ENCODE measurements around the gene BBX.

Gene BBX

DNA sequence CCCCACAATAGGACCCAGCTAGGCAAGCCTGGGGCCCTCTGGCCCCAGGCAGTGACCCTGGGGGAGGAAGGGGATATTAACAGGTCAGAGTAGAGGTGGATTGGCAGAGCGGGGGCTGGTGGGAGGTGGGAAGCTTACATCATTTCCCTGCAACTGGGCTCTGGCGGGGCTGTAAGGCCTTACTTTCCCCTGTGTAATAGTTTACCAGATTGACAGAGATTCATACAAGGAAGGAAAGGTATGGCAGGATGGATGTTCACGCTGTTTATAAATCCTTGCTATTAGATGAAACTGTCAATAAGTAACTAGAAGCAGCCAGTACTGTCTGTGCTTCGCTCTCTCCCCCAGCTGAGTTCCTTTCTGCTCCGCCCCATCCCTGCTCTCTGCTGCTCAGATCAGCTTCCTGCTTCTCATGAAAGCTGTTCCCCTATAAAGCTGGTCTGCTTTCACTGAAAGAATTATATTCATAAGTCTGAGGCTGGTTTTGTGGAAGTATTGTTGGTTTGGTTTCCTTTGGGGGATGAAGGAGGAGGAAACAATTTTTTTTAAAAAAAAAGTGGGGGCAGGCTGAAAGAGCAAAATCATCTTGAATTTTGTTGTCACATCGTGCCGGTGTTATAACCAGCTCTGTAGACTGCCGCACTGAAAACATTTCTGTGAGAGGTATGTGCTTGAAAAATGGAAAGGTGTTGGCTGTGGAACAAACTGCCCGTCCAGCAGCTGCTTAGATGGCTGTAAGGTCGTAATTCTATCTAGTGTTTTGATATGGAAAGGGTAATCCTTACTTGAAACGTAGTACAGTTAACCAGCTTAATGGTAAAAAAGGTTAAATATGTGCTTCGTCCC, 76.4 kb downstream of the BBX start:
- DNase-seq (ENCODE audit: low read depth in 2 of 2) = peak; percentile 14 to 26

- no peak for DNase-seq (ENCODE audit: low read depth in 2 of 2)
Measured at GRCh38 chr3:107599772-107600145, 77.0 kb downstream of the BBX start.

GRCh38 chr3:107600780-107601179, 78.0 kb downstream of the BBX start:
- DNase-seq (ENCODE audit: low read depth in 2 of 2) = no peak

- no peak for DNase-seq (ENCODE audit: low read depth in 2 of 2)
Measured at GRCh38 chr3:107604057-107604822, 81.5 kb downstream of the BBX start.

- DNase-seq (ENCODE audit: low read depth in 2 of 2) = no peak
Measured at GRCh38 chr3:107611775-107612469, 89.2 kb downstream of the BBX start.

GRCh38 chr3:107612664-107613084, 89.9 kb downstream of the BBX start:
- no peak for DNase-seq (ENCODE audit: low read depth in 2 of 2)

DNA sequence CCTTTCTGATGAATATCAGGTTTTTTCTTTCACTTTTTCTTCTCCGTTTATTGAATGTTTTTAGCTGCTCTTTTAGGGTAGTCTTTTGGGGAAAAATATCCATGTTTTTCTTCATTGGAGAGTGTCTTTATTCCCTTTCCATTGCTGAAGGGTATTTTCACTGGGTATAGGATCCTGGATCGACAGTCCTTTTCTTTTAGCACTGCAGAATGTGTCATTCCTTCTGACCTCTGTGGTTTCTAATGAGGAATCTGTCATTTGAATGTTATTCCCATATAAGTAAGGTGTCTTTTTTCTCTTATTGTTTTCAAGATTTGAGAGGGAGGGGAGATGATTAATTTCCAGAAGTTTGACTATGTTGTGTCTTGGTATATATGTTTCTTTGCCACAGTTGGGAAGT, 96.8 kb downstream of the BBX start:
- no peak for DNase-seq (ENCODE audit: low read depth in 2 of 2)

GRCh38 chr3:107620534-107620933, 97.8 kb downstream of the BBX start:
- DNase-seq (ENCODE audit: low read depth in 2 of 2) = no peak

GRCh38 chr3:107621465-107621864, 98.7 kb downstream of the BBX start:
- no peak for DNase-seq (ENCODE audit: low read depth in 2 of 2)

- DNase-seq (ENCODE audit: low read depth in 2 of 2) = no peak
Measured at GRCh38 chr3:107627962-107628542, 105.3 kb downstream of the BBX start.

DNA sequence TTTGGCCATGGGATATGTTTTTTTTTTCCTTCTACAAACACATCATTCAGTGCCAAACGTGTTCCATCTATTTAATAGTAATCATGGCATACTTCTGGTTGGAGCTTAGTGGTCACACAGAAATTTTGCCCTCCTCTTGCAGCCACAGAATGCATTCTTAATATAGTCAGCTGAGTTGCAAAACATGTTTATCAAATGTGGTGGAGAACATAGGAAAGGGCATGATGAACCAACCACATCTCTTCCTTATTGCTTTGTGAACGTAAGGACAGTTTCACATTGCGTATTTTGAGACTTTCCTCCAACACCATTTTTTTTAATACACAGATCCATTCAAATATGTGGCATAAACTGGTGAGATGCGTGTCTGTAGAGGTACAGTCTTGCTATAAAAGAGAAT, 106.8 kb downstream of the BBX start:
- no peak for DNase-seq (ENCODE audit: low read depth in 2 of 2)

DNA sequence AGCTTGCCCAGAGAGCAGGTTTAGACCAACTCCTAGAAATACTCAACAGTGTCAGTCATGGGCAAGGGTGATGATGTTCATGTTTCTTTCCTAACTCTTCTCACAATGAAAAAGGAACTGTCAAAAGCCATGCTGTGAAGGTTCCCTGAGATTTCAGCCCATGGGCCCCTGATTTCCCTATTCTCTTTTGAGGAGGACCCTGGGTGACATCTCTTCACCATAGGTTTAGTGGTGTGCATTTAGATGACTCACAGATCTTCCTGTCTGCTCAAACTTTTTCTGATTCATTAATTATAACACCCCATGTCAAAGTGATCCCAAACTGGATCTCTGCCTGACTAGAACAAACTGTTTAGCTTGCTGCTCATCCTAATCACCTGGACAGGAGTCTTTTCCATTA, 108.0 kb downstream of the BBX start:
- no peak for DNase-seq (ENCODE audit: low read depth in 2 of 2)

DNA sequence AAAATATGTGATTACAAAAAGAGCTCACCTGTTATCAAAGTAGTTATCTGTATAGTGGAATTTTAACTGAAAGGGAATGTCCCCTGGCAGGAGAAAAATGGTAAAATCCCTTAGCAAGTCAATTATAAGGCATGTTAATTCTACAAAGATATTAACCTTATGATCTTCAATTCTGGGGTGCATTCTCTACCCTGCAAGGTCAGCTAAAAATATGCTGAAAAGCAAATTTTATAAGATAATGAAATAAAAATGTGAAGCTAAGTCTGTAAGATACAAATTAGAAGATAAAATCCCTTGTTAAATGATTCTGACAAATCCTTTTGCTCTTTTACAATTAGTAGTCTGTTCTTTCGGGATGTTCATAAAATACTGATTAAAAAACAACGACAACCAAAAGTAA, 109.8 kb downstream of the BBX start:
- DNase-seq (ENCODE audit: low read depth in 2 of 2) = no peak

DNA sequence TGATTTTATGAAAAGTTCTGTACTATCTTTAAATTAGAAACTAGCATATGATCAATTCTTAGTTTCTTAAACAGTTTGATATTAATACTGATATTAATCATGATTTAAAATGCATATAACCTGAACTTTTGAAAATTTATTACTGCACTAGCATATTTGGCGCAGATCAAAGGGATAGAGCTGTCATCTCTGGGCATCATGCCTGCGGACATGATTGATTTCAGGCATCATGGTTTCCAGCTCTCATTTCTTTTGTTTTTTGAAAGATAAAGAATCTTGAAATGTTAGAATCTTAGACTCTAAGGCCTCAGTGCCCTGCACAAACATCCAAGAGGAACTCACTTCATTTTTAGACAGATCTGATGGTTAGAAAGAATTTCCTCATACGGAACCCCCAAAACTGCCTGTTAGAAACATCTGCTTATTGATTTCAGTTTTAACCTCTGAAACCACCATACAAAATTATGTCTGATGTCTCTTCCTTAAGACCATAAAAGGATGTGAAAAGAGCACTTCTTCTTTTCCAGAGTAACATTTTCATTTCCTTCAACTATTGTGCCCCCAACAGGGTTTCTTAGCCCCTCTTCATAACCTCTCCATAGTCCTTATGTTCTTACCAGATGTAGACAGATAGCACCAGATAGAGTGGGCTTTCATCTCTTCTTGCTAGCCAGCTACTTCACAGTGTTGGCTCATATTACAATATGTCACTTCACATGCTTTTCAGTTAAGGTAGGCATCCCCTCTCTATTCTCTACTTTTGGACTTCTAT, 110.8 kb downstream of the BBX start:
- no peak for DNase-seq (ENCODE audit: low read depth in 2 of 2)

- no peak for DNase-seq (ENCODE audit: low read depth in 2 of 2)
Measured at GRCh38 chr3:107634099-107634489, 111.3 kb downstream of the BBX start.

GRCh38 chr3:107637416-107638183, 114.8 kb downstream of the BBX start:
- no peak for DNase-seq (ENCODE audit: low read depth in 2 of 2)

- DNase-seq (ENCODE audit: low read depth in 2 of 2) = no peak
Measured at GRCh38 chr3:107641572-107642307, 119.0 kb downstream of the BBX start.

DNA sequence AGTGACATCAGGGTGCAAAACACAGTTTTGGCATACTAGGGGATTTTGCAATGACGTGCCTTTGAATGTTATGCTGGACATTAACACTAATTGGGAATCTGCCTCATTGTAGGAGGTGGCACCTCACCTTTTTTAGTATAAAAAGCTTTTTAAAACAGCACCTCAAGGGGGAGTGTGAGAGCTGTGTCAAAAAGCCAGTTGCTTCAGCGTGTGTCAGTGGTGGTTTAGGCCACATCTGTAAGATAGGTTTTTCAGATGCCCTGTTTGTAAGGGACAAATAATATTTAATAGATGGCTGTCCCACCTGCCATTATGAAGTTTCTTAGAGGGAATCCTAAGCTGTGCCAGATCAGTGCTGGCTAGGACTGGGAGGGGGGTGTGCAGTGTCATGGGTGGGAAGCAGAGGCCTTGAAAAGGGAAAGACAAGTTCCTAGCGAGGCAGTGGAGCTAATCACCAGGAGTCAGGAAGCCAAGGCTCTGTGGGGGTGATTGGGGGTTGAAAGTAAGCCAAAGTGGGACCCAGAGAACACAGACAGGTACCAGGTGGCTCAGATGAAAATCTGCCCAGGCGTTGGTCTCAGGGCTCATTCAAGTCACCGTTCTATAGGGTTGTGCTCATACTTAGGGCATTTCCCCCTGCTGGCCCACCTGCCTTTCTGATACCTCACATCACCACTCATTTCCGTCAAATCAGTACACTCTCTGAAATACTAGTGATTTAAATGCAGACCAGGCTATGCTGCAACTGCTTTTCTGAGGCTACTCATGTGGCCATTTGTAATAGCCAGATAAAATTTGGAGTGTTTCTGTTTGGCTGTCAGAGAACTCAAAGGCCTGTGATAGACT, 120.5 kb downstream of the BBX start:
- DNase-seq (ENCODE audit: low read depth in 2 of 2) = no peak

- no peak for DNase-seq (ENCODE audit: low read depth in 2 of 2)
Measured at GRCh38 chr3:107644631-107645030, 121.9 kb downstream of the BBX start.
